K562 (cell line): ENCODE measurements around the gene RARRES2. TPM values are rescaled to one million over a fixed set of nuclear protein-coding genes. Genes with fewer than 3 reads are reported as not detected.

Experiments
- AFF1 ChIP-seq, 2 experiments: fragments of 450-650 bp; IDR thresholded peaks; 2 replicates each; pipeline ENCODE4 v1.6.1; 2018; ENCODE audit warnings: mild to moderate bottlenecking in 2 of 2, low read depth in 1 of 2; ENCODE audit not compliant: partially characterized antibody in 2 of 2
- ATF7 ChIP-seq: fragments of 450-650 bp; IDR thresholded peaks from 2 replicates; pipeline ENCODE4 v1.7.1; 2014; ENCODE audit warnings: mild to moderate bottlenecking, moderate library complexity
- BHLHE40 ChIP-seq: IDR thresholded peaks from 2 replicates; pipeline ENCODE4 v1.6.1; 2011; ENCODE audit warnings: low read length, improper control_type of control experiment
- MCM7 ChIP-seq, 2 experiments: fragments of 450-650 bp; IDR thresholded peaks; 2 replicates each; pipeline ENCODE4 v1.6.1; 2016 to 2018
- NFATC3 ChIP-seq: fragments of 450-650 bp; IDR thresholded peaks from 2 replicates; pipeline ENCODE4 v1.6.1; 2017; ENCODE audit warnings: mild to moderate bottlenecking
- NFXL1 ChIP-seq: fragments of 450-650 bp; formaldehyde crosslinking; IDR thresholded peaks from 2 replicates; pipeline ENCODE4 v1.4.0; 2021; ENCODE audit warnings: mild to moderate bottlenecking
- NR2C2 ChIP-seq, 2 experiments: fragments of 200-800 bp in 1 of 2; sonication (Bioruptor generic) in 1 of 2; sonication (generic) in 1 of 2; formaldehyde crosslinking in 1 of 2; IDR thresholded peaks; 2 replicates each; pipeline versions ENCODE4 v1.6.1 to v1.8.0; 2016 to 2022; ENCODE audit warnings: mild to moderate bottlenecking in 1 of 2, missing compliant biosample characterization in 1 of 2, missing genetic modification characterization in 1 of 2, missing genetic modification reagents in 1 of 2
- RBFOX2 ChIP-seq: fragments of 200-400 bp; formaldehyde crosslinking; IDR thresholded peaks from 2 replicates; pipeline ENCODE4 v1.6.1; 2017; ENCODE audit warnings: low read depth, mild to moderate bottlenecking, low read length, moderate library complexity
- SIN3A ChIP-seq, 2 experiments: fragments of 150-350 bp in 1 of 2; IDR thresholded peaks; 2 replicates each; pipeline ENCODE4 v1.6.1; 2011 to 2016; ENCODE audit warnings: borderline replicate concordance in 2 of 2, low read depth in 2 of 2, low read length in 2 of 2, mild to moderate bottlenecking in 2 of 2, moderate library complexity in 2 of 2; ENCODE audit not compliant: control insufficient read depth in 1 of 2
- ZNF431 ChIP-seq: sonication (generic); formaldehyde crosslinking; IDR thresholded peaks from 2 replicates; pipeline ENCODE4 v1.8.0; 2022; ENCODE audit warnings: mild to moderate bottlenecking, missing genetic modification reagents
- polyA plus RNA-seq, 8 experiments: library from polyadenylated mRNA; depleted of rRNA in 4 of 8; stranded (reverse) in 5 of 8; unstranded in 3 of 8; fragments of >200 nt; fragmentation: Nextera tagmentation in 2 of 8; fragmentation: Illumina TruSeq in 1 of 8; extraction: Ambion mirVana in 2 of 8; extraction: Trizol in 1 of 8; gene quantifications; 2 replicates each; pipeline versions ENCODE4 v1.2.1 to v1.2.3, GENCODE V29; 2011 to 2014; ENCODE audit warnings: inconsistent platforms in 1 of 8, missing spikeins in 1 of 8
- total RNA-seq, 7 experiments: library from RNA; depleted of rRNA in 6 of 7; stranded (reverse); fragments of >200 nt in 6 of 7; fragmentation: Illumina TruSeq in 2 of 7; extraction: Trizol in 2 of 7; gene quantifications; 2 replicates each; pipeline versions ENCODE4 v1.2.1 to v1.2.3, GENCODE V29; 2011 to 2021; ENCODE audit warnings: low replicate concordance in 1 of 7
- TF ChIP-seq, protein P1 (sequence below): fragments of 250-450 bp; sonication (Bioruptor Pico); IDR thresholded peaks from 2 replicates; pipeline ENCODE4 v1.4.0; 2020; ENCODE audit warnings: mild to moderate bottlenecking, moderate library complexity
- TF ChIP-seq, protein P2 (sequence below): sonication (generic); formaldehyde crosslinking; IDR thresholded peaks from 2 replicates; pipeline ENCODE4 v1.8.1; 2023; ENCODE audit warnings: mild to moderate bottlenecking, missing genetic modification reagents
- TF ChIP-seq, protein P3 (sequence below): fragments of 250-450 bp; sonication (Bioruptor Pico); IDR thresholded peaks from 2 replicates; pipeline ENCODE4 v1.8.0; 2021; ENCODE audit warnings: moderate library complexity, mild to moderate bottlenecking, inconsistent platforms

The RARRES2 gene
- total and polyA plus RNA-seq, 9 of the 15 experiments (the other 6 are each of a cell fraction or from before 2014, with no cell fraction given) = 0.11 to 1.7 (median 0.23) TPM; not detected in 6

- TF ChIP-seq AFF1 (IDR thresholded peaks at IDR 0.05; ENCODE audit: low read depth in 1 of 2, partially characterized antibody in 2 of 2) = peak; percentile 69 to 88
- TF ChIP-seq RBFOX2 = peak; percentile 99
- TF ChIP-seq, protein P1, sequence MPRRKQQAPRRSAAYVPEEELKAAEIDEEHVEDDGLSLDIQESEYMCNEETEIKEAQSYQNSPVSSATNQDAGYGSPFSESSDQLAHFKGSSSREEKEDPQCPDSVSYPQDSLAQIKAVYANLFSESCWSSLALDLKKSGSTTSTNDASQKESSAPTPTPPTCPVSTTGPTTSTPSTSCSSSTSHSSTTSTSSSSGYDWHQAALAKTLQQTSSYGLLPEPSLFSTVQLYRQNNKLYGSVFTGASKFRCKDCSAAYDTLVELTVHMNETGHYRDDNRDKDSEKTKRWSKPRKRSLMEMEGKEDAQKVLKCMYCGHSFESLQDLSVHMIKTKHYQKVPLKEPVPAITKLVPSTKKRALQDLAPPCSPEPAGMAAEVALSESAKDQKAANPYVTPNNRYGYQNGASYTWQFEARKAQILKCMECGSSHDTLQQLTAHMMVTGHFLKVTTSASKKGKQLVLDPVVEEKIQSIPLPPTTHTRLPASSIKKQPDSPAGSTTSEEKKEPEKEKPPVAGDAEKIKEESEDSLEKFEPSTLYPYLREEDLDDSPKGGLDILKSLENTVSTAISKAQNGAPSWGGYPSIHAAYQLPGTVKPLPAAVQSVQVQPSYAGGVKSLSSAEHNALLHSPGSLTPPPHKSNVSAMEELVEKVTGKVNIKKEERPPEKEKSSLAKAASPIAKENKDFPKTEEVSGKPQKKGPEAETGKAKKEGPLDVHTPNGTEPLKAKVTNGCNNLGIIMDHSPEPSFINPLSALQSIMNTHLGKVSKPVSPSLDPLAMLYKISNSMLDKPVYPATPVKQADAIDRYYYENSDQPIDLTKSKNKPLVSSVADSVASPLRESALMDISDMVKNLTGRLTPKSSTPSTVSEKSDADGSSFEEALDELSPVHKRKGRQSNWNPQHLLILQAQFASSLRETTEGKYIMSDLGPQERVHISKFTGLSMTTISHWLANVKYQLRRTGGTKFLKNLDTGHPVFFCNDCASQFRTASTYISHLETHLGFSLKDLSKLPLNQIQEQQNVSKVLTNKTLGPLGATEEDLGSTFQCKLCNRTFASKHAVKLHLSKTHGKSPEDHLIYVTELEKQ (CRISPR knock-in tag) = peak; percentile 73; the same call in 1 of the 2 replicates
- TF ChIP-seq NFXL1 (CRISPR knock-in tag) = peak; percentile 77; the same call in 1 of the 2 replicates
- TF ChIP-seq ATF7 = peak; percentile 99
- TF ChIP-seq NR2C2 (CRISPR knock-in tag; IDR thresholded peaks at IDR 0.05) = no peak; the same call in none of the 2 replicates
- TF ChIP-seq NR2C2 (tag; IDR thresholded peaks at IDR 0.05) = peak; percentile 94
- TF ChIP-seq SIN3A (IDR thresholded peaks at IDR 0.05; ENCODE audit: borderline replicate concordance in 2 of 2, control insufficient read depth in 1 of 2, low read depth in 2 of 2, low read length in 2 of 2) = peak; percentile 20 to 74; a peak in 3 of 4 replicates
- TF ChIP-seq, protein P2, sequence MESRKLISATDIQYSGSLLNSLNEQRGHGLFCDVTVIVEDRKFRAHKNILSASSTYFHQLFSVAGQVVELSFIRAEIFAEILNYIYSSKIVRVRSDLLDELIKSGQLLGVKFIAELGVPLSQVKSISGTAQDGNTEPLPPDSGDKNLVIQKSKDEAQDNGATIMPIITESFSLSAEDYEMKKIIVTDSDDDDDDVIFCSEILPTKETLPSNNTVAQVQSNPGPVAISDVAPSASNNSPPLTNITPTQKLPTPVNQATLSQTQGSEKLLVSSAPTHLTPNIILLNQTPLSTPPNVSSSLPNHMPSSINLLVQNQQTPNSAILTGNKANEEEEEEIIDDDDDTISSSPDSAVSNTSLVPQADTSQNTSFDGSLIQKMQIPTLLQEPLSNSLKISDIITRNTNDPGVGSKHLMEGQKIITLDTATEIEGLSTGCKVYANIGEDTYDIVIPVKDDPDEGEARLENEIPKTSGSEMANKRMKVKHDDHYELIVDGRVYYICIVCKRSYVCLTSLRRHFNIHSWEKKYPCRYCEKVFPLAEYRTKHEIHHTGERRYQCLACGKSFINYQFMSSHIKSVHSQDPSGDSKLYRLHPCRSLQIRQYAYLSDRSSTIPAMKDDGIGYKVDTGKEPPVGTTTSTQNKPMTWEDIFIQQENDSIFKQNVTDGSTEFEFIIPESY (CRISPR knock-in tag) = peak; percentile 87
- TF ChIP-seq MCM7 (IDR thresholded peaks at IDR 0.05) = no peak
- TF ChIP-seq ZNF431 = peak; percentile 88
- peak; percentile 97 for TF ChIP-seq BHLHE40
- TF ChIP-seq, protein P3, sequence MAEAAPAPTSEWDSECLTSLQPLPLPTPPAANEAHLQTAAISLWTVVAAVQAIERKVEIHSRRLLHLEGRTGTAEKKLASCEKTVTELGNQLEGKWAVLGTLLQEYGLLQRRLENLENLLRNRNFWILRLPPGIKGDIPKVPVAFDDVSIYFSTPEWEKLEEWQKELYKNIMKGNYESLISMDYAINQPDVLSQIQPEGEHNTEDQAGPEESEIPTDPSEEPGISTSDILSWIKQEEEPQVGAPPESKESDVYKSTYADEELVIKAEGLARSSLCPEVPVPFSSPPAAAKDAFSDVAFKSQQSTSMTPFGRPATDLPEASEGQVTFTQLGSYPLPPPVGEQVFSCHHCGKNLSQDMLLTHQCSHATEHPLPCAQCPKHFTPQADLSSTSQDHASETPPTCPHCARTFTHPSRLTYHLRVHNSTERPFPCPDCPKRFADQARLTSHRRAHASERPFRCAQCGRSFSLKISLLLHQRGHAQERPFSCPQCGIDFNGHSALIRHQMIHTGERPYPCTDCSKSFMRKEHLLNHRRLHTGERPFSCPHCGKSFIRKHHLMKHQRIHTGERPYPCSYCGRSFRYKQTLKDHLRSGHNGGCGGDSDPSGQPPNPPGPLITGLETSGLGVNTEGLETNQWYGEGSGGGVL (CRISPR knock-in tag) = no peak
- no peak for TF ChIP-seq NFATC3
Observed at GRCh38 chr7:150322833-150323681, 18.4 kb downstream of the RARRES2 start, which contains the start of the genes ACTR3C and LRRC61 (continued).
